OCI-LY7 (cell line): ENCODE results near the gene CAPN8. TPM values are rescaled to one million over a fixed set of nuclear protein-coding genes. Genes with fewer than 3 reads are reported as not detected.

ENCODE experiments used
- BruUV-seq: library from RNA; stranded (reverse); fragments of 400-500 nt; replicated peaks from 2 replicates; lab custom pipeline; 2021; lab: Mats Ljungman, UMichigan
- CTCF ChIA-PET: fragments of 300-600 bp; sonication (Branson Sonifier 250); formaldehyde crosslinking; loops from one replicate; lab custom pipeline; 2022; ENCODE audit warnings: antibody characterized with exemption; ENCODE audit not compliant: unreplicated experiment; lab: Charles Lee
- POLR2A ChIA-PET: fragments of 300-600 bp; sonication (Branson Sonifier 250); formaldehyde crosslinking; loops from one replicate; lab custom pipeline; 2022; ENCODE audit warnings: antibody characterized with exemption; lab: Charles Lee
- DNase-seq: peaks from one replicate; pipeline ENCODE4 v3.0.0-alpha.2; 2015; ENCODE audit warnings: low spot score
- H2AFZ ChIP-seq: fragments of 200-600 bp; sonication (generic), shearing (Covaris generic); 2 replicates; pipeline ENCODE4 v1.6.1; 2014; ENCODE audit warnings: mild to moderate bottlenecking, antibody characterized with exemption, low read length, moderate library complexity
- H3K27ac ChIP-seq: fragments of 200-600 bp; sonication (generic); 2 replicates; pipeline ENCODE4 v1.5.1; 2014; ENCODE audit warnings: mixed run types, low read depth, mild to moderate bottlenecking, moderate library complexity, low read length, inconsistent platforms; ENCODE audit not compliant: poor library complexity, severe bottlenecking
- H3K36me3 ChIP-seq: fragments of 200-600 bp; sonication (generic); 2 replicates; pipeline ENCODE4 v1.6.1; 2014; ENCODE audit warnings: mild to moderate bottlenecking, antibody characterized with exemption, low read length, moderate library complexity, mixed read lengths; ENCODE audit not compliant: insufficient read depth
- H3K4me1 ChIP-seq: fragments of 200-600 bp; sonication (generic); 2 replicates; pipeline ENCODE4 v1.5.1; 2014; ENCODE audit warnings: mild to moderate bottlenecking, low read length; ENCODE audit not compliant: insufficient read depth, poor library complexity, severe bottlenecking
- H3K4me2 ChIP-seq: fragments of 200-600 bp; sonication (generic); 2 replicates; pipeline ENCODE4 v1.6.1; 2014; ENCODE audit warnings: mild to moderate bottlenecking, low read length
- H3K4me3 ChIP-seq: fragments of 200-600 bp; sonication (generic); 2 replicates; pipeline ENCODE4 v1.5.1; 2014; ENCODE audit warnings: mild to moderate bottlenecking, low read depth, low read length; ENCODE audit not compliant: poor library complexity, severe bottlenecking
- H3K79me2 ChIP-seq: fragments of 200-600 bp; sonication (generic); 2 replicates; pipeline ENCODE4 v1.6.1; 2016; ENCODE audit warnings: low read depth, mild to moderate bottlenecking, low read length, moderate library complexity, mixed read lengths; ENCODE audit not compliant: insufficient read depth
- H3K9me2 ChIP-seq: fragments of 200-600 bp; sonication (generic); 2 replicates; pipeline ENCODE4 v1.6.1; 2016; ENCODE audit warnings: mild to moderate bottlenecking, low read length, mixed read lengths; ENCODE audit not compliant: insufficient read depth
- H3K9me3 ChIP-seq: fragments of 200-600 bp; sonication (generic); 2 replicates; pipeline ENCODE4 v1.6.1; 2014; ENCODE audit warnings: mild to moderate bottlenecking, mixed run types, low read length, mixed read lengths
- H4K20me1 ChIP-seq: fragments of 200-600 bp; sonication (generic); 2 replicates; pipeline ENCODE4 v1.6.1; 2014; ENCODE audit warnings: mild to moderate bottlenecking, antibody characterized with exemption, low read length, moderate library complexity, mixed read lengths; ENCODE audit not compliant: insufficient read depth
- EZH2phosphoT487 ChIP-seq: fragments of 200-600 bp; sonication (generic); IDR thresholded peaks from 2 replicates; pipeline ENCODE4 v1.6.1; 2018; ENCODE audit warnings: low read depth, borderline replicate concordance, mild to moderate bottlenecking, mixed run types, antibody characterized with exemption, low read length, moderate library complexity, mixed read lengths
- intact Hi-C: fragments of 100-400 bp; cut with micrococcal nuclease; formaldehyde crosslinking; loops from one replicate; pipeline ENCODE4 v1.10.0; 2022; ENCODE audit not compliant: unreplicated experiment
- total RNA-seq, 2 experiments: library from RNA; depleted of rRNA in 1 of 2; stranded (reverse); fragments of >200 nt in 1 of 2; shearing (Covaris generic) in 1 of 2; gene quantifications; 2 replicates each; pipeline ENCODE4 v1.2.3, GENCODE V29; 2014 to 2022
- TF ChIP-seq, protein P1 (sequence below): fragments of 200-600 bp; sonication (generic); conservative IDR thresholded peaks from 2 replicates; pipeline ENCODE4 v1.5.1; 2014; ENCODE audit warnings: mild to moderate bottlenecking, antibody characterized with exemption, low read length, moderate library complexity, mixed read lengths

Gene CAPN8
- total RNA-seq, 2 experiments from 2014 or later = not detected

- ChIA-PET CTCF (no interaction called here), POLR2A (no interaction called here)
- DNase-seq = no peak
Measured at GRCh38 chr1:223515926-223516325, 149.6 kb downstream of the CAPN8 start.

DNA sequence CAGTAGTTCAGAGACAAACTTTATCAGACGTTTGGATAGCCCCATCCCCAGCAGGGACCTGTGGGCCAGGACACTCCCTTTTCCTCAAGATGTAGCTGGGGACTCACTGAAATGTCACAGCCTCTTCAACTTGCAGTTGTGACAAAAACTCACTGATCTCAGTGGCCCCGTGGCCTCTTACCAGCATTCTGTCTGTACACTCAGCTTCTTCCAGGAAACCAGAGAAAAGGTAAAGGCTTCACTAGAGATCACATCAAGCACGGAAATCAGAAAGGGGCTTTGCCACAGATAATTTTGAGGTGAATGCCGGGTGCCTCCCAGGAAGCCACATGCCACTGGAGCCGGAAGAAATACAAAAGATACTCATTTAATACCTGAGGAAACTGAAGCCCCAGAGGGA is 150.1 kb downstream of the CAPN8 start:
- no peaks in the 10 kb centered on the region for H3K79me2 ChIP-seq
- DNase-seq = no peak
- no peak overlapping the region for H2AFZ ChIP-seq
- no peaks in the 10 kb centered on the region for H4K20me1 ChIP-seq
- TF ChIP-seq, protein P1, sequence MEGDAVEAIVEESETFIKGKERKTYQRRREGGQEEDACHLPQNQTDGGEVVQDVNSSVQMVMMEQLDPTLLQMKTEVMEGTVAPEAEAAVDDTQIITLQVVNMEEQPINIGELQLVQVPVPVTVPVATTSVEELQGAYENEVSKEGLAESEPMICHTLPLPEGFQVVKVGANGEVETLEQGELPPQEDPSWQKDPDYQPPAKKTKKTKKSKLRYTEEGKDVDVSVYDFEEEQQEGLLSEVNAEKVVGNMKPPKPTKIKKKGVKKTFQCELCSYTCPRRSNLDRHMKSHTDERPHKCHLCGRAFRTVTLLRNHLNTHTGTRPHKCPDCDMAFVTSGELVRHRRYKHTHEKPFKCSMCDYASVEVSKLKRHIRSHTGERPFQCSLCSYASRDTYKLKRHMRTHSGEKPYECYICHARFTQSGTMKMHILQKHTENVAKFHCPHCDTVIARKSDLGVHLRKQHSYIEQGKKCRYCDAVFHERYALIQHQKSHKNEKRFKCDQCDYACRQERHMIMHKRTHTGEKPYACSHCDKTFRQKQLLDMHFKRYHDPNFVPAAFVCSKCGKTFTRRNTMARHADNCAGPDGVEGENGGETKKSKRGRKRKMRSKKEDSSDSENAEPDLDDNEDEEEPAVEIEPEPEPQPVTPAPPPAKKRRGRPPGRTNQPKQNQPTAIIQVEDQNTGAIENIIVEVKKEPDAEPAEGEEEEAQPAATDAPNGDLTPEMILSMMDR = no peak
- TF ChIP-seq EZH2phosphoT487 = no peak
- BruUV-seq = no TSS peak
- POLR2A ChIA-PET = no interaction called here
- H3K9me2 ChIP-seq = no peaks in the 10 kb centered on the region
- no peaks in the 10 kb centered on the region for H3K4me1 ChIP-seq
- intact Hi-C loops = no loop called here
- no peaks in the 10 kb centered on the region for H3K9me3 ChIP-seq
- no peaks in the 10 kb centered on the region for H3K36me3 ChIP-seq
- CTCF ChIA-PET = no interaction called here
- H3K4me2 ChIP-seq = no peak overlapping the region
- no peak overlapping the region for H3K4me3 ChIP-seq
- H3K27ac ChIP-seq = no peak overlapping the region

More at GRCh38 chr1:223515926-223516325, 149.6 kb downstream of the CAPN8 start:
- intact Hi-C loops = no loop called here
- Histone ChIP-seq H3K27ac (no peak overlapping the region), H3K9me2 (no peaks in the 10 kb centered on the region), H3K79me2 (no peaks in the 10 kb centered on the region), H3K9me3 (no peaks in the 10 kb centered on the region), H3K4me2 (no peak overlapping the region), H2AFZ (no peak overlapping the region), H3K36me3 (no peaks in the 10 kb centered on the region), H3K4me3 (no peak overlapping the region), H4K20me1 (no peaks in the 10 kb centered on the region), H3K4me1 (no peaks in the 10 kb centered on the region)
- no peak for TF ChIP-seq EZH2phosphoT487
- TF ChIP-seq, protein P1 = no peak
- no TSS peak for BruUV-seq

- Histone ChIP-seq H2AFZ (no peak overlapping the region), H3K4me2 (no peak overlapping the region), H4K20me1 (no peaks in the 10 kb centered on the region), H3K79me2 (no peaks in the 10 kb centered on the region), H3K27ac (no peak overlapping the region), H3K4me1 (no peaks in the 10 kb centered on the region), H3K9me3 (no peaks in the 10 kb centered on the region), H3K9me2 (no peaks in the 10 kb centered on the region), H3K36me3 (no peaks in the 10 kb centered on the region), H3K4me3 (no peak overlapping the region)
- ChIA-PET POLR2A (no interaction called here), CTCF (no interaction called here)
- BruUV-seq = no TSS peak
- TF ChIP-seq EZH2phosphoT487 = no peak
- TF ChIP-seq, protein P1 = no peak
- intact Hi-C loops = no loop called here
- DNase-seq = no peak
Measured at GRCh38 chr1:223514644-223515043, 150.9 kb downstream of the CAPN8 start.
